T-helper 2 cell treated with Interferon-gamma antibody and Interleukin-4, amounts not matched to agents 100 ng/mL and 5 ng/mL, for 36 hours (primary cell): ENCODE results near the gene GGA3. TPM values are rescaled to one million over a fixed set of nuclear protein-coding genes. Genes with fewer than 3 reads are reported as not detected.
"Not testable (repeated sequence)": the region's sequence is repeated elsewhere in the genome, so short reads cannot be mapped to it uniquely, and the experiment has no call there.

ENCODE experiments used
- intact Hi-C: fragments of 100-400 bp; cut with micrococcal nuclease; formaldehyde crosslinking; loops from one replicate; pipeline ENCODE4 v1.15.1; 2023
- total RNA-seq: library from RNA; stranded (reverse); gene quantifications from 2 replicates; pipeline ENCODE4 v1.2.3, GENCODE V29; 2022

The GGA3 gene, protein sequence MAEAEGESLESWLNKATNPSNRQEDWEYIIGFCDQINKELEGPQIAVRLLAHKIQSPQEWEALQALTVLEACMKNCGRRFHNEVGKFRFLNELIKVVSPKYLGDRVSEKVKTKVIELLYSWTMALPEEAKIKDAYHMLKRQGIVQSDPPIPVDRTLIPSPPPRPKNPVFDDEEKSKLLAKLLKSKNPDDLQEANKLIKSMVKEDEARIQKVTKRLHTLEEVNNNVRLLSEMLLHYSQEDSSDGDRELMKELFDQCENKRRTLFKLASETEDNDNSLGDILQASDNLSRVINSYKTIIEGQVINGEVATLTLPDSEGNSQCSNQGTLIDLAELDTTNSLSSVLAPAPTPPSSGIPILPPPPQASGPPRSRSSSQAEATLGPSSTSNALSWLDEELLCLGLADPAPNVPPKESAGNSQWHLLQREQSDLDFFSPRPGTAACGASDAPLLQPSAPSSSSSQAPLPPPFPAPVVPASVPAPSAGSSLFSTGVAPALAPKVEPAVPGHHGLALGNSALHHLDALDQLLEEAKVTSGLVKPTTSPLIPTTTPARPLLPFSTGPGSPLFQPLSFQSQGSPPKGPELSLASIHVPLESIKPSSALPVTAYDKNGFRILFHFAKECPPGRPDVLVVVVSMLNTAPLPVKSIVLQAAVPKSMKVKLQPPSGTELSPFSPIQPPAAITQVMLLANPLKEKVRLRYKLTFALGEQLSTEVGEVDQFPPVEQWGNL
- 70.6 and 77.2 TPM in 2 replicates for total RNA-seq

DNA sequence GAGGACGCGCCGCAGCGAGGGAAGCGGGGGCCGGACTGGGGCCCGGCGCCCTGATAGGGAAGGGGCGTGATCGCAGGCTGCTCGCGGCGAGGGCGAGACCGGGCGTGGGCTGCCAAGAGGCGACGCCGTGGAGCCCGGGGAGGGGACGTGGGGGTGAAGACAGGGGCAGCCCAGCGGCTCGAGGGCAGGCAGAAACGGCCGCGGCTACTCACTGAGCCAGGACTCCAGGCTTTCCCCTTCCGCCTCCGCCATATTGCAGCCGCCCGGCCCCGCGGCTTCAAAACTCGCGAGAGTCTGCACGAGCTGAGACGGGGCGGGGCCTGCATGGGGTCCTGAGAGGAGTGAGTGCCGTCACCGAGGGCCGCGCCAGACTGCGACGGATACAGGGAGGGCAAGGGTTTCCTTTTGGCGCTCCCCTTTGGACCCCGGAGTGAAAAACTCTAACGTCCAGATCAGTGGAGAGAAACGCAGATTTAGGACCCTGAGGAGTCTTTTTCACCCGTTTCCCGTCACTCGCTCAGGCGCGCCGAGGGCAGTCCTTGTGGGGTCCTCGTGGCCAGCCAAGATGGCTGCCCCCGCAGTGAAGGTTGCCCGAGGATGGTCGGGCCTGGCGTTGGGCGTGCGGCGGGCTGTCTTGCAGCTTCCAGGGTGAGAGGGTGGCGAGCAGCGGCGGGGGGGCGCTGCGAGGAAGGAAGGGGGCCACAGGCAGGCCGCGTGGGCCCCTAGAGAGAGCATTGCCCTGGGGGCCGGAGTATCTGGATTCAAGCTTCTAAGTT is at the start of gene GGA3, which contains the start of gene MRPS7:
Gene GGA3 (minus strand): TSS at position 271 of the 776 bp plus-strand sequence. CDS start 19 bp downstream, at position 252.
Gene MRPS7 (plus strand): TSS at position 544 of the 776 bp plus-strand sequence. CDS start 22 bp downstream, at position 566.
- intact Hi-C loops = loop anchor here (1.0 to 10.0 kb wide), 7 partner anchors 10 to 323 kb away; partner anchors contain the start of genes CASKIN2, GRB2, MIF4GD and MYO15B

DNA sequence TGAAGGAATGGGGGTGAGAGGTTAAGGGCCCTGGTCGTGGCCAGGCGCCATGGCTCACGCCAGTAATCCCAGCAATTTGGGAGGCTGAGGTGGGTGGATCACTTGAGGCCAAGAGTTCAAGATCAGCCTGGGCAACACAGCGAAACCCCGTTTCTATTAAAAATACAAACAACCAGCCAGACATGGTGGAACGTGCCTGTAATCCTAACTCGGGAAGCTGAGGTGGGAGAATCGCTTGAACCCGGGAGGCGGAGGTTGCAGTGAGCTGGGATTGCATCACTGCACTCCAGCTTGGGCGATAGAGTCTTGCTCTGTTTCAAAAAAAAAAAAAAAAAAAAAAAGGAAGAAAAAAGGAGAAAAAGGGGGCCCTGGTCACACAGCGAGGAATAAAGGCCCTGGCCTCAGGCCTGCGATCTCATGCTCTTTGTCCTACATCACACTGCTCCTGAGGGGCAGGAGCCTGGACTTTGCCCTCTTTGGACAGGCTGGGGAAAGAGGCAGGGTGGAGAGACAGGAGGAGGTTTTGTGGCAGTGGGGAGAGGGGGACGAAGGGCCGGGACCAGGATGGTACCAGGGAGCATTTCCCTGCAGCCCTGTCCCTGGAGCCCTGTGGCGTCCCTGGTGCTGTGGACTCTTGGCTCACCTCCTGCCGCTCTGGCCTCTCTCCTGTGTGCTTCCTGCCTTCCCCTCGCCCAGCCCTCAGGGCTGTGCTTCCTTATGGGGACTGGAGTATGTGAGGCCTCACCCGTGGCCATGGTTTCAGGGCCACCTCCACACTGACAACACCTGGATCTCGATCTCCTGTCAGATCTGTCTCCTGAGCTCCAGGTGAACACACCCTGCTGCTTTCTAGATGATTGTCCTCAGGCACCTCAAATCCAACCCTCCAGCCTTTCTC is 47.6 kb upstream of the GGA3 start:
- intact Hi-C loops = no loop called here

DNA sequence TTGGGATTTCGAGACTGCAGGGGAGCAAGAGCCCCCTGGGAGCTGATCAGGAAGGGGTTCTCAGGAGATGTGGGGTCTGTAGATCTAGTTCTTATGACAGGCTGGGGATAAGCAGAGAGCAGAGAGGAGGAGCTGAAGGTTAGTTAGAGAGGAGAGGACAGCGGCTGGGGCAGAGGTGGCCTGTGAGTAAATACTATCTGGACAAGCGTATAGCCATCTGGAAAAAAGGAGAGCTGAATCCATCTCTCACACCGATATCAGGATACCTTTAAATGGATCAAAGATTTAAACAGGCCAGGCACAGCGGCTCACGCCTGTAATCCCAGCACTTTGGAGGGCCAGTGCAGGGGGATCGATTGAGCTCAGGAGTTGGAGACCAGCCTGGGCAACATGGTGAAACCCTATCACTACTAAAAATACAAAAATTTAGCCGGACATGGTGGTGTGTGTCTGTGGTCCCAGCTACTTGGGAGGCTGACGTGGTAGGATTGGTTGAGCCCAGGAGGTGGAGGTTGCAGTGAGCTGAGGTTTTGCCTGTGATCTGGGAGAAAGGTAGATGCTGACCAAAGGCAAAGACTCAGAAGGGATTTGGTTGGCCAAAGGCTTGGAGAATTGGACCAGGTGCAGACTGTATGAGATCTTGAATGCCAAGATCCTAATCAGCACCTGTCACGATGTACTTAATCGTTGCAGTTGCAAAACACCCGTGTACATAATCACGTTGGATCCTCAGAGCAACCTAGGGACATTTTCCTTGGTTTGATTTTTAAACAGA is 46.7 kb upstream of the GGA3 start:
- intact Hi-C loops = no loop called here

DNA sequence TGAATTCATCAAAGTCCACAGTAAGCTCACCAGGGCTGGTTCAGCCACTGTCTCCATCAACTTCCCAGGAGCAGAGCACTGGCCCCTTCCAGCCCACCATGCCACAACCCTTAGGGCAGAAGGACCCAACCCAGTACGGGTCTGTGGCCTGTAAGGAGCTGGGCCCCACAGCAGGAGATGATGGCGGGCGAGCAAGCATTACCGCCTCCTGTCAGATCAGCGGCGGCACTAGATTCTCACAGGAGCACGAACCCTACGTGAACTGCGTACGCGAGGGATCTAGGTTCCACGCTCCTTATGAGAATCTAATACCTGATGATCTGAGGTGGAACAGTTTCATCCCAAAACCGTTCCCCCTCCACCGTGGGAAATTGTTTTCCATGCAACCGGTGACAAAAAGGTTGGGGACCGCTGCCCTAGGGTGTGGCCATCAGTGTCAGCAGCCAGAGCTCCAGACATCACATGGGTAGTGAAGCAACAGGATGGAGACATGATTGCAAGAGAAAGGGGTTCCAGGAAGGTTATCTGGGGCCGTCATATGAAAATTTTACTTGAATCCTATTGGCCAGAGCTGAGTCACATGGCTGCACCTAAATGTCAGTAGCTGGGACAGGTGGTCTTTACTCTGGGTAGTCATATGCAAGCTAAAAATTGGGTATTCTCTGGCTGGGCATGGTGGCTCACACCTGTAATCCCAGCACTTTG is 40.2 kb upstream of the GGA3 start:
- intact Hi-C loops = no loop called here

DNA sequence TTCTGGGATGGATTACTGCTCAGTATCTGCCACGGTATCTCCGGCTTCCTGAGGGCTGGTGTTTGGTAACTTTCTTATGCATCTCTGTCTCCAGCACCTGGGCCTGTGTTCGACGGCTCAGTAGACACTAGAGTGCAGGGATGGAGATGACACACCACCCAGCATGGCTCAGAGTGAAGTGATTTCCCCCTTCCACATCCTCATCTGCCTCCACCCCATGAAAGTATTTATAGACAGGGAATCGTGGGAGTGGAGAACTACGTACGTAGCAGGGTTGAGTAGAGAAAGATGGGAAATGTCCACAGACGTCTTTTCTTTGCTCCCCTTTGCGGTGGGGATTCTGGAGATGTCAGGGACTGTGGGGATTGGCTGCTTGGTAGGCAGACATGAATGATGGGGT is 39.6 kb upstream of the GGA3 start:
- intact Hi-C loops = no loop called here

DNA sequence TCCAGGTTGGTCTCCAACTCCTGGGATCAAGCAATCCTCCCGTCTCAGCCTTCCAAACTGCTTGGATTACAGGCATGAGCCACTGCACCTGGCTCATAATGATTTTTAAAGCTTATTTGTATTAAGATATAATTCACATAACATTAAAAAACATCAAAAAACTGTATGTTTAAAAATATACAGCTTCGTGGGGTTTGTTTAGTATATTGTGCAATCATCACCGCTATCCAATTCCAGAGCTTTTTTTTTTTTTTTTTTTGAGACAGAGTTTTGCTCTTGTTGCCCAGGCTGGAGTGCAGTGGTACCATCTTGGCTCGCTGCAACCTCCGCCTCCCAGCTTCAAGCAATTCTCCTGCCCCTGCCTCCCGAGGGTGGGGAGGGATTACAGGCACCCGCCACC is 38.9 kb upstream of the GGA3 start:
- intact Hi-C loops = no loop called here

DNA sequence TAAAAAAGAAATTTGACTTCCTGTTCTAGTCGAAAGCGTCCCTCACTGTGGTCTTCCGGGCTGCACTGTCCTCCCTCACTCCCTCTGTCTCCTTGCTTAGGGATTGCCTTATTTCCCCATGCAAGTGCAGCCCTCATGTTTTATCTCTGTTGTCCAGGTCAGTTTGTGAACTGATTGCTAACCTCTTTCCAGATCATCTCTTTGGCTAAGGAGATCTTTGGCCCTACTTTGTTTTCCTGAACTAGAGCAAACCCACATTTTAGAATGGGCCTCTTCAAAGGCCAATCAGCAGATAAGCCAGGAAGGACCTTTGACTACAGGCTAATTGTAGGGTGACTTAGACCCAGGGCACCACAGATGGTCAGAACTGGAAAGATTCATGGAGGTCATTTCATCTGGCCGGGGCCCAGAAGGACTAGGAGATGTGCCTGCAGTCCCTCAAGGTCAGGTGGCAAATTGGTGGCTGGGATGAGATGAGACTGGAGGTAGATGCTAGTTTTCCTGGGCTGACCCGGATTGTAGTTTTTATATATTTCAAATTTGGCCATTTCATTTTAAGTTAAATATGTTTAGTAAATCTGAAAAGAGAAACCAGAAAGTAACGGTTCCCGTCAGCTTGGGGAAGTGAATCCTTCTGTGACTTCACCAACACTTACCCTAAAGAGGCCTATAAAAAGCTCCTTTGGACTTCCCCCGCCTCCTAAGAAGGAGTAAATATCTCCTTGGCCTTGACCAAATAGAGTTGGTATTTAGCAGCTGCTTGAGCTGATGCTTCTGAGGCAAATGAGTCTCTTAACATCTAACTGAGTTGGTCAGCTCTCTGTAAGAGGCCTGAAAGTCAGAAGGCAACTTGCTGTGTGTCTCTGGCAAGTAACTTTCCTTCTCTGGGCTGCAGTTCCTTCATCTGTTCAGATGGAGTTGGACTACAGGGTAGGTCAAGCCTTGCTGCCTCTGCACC is 34.1 kb upstream of the GGA3 start:
- intact Hi-C loops = loop anchor here (5.0 kb wide), 1 partner anchor 47 kb away; no protein-coding TSS in a partner anchor

DNA sequence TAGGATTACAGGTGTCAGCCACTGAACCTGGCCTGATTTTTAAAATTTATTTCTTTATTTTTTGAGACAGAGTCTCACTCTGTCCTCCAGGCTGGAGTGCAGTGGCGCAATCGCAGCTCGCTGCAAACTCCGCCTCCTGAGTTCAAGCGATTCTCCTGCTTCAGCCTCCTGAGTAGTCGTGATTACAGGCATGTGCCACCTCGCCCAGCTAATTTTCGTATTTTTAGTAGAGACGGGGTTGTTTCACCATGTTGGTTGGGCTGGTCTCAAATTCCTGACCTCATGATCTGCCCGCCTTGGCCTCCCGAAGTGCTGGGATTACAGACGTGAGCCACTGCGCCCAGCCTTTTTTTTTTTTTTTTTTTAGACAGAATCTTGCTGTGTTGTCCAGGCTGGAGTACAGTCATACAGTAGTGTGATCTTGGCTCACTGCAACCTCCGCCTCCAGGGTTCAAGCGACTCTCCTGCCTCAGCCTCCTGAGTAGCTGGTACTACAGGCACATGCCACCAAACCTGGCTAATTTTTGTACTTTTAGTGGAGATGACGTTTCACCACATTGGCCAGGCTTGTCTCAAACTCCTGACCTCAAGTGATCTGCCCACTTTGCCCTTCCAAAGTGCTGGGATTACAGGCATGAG is 31.5 kb upstream of the GGA3 start:
- intact Hi-C loops = not testable (repeated sequence)

DNA sequence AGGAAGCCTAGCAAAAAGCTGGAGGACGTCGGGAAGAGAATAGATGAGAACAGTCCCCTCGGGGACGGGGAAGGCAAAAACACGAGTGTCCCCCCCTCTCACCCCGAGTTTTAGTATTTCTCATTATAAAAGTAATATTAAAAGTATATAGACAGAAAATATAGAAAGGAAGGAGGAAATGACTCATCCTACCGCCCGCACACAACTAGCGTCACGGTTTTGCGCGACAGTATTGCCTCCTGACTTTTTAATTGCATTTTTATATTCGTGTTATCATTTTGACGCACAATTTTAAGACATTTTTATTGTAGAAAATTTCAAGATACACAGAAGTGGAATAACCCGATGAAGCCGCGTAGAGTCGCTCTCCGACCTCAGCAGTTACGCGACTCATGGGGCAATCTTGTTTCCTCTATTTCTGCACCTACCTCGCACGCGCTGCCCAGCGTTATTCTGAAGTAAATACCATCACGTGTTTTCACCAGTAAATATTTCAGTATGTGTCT is 28.5 kb upstream of the GGA3 start:
- intact Hi-C loops = loop anchor here (1.0 to 5.0 kb wide), 8 partner anchors 19 to 417 kb away; partner anchors contain the start of genes FDXR, GGA3, GRB2 and MIF4GD

DNA sequence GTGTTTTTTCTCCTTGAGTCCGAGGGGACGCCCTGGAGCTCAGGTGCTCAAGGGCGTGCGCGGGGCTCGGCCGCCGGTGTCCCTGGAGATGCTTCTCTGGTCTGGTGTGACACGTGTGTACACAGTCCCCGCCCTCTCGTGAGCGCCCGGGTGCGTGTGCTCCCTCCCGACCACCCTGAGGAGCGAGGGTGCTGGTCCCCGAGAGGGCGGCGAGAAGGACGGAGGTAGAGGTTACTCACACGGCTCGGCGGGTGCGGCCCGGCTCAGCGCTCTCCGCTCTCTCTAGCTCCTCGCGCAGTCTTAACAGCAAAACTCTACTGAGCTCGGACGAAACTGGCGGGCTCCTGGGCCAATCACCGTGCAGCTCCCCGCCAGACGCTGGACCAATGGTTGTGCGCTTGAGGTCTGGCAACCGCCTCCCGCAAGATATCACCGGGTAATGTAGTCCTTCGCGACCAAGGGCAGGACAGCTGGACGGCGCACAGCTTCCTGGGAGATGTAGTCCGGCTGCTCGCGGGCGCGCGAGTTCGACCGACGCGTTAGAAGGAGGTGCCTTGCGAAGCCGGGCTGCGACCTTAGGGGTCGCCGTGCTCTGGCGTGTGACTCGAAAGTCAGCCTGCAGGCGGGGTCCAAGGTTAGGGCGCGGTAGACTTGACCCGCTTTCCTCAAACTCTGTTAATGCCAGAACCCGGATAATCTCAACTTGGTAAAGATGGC is 27.9 kb upstream of the GGA3 start, which contains the start of gene SLC25A19:
Gene SLC25A19 (minus strand): TSS at position 319 of the 717 bp plus-strand sequence. CDS start 2,669 bp downstream, outside the sequence.
- intact Hi-C loops = loop anchor here (1.0 to 5.0 kb wide), 8 partner anchors 18 to 416 kb away; partner anchors contain the start of genes FDXR, GGA3, GRB2 and MIF4GD

DNA sequence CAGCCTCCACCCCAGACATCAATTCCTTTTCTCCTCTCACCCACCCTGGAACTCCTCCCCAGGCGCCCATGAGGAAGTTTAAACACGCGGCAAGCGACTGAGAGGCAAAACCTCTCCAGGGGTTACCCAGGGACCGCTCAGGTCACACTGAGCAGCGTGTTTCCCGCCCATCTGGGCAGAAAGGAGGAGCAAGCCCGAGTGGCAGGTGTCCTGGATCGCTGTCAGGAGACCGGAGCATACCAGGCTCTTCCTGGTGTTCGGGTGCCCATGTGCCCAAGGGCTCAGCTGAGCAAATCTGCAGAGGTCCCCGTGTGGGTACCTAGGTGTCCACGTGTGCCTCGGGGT is 27.3 kb upstream of the GGA3 start:
- intact Hi-C loops = loop anchor here (1.0 to 5.0 kb wide), 8 partner anchors 17 to 416 kb away; partner anchors contain the start of genes FDXR, GGA3, GRB2 and MIF4GD

DNA sequence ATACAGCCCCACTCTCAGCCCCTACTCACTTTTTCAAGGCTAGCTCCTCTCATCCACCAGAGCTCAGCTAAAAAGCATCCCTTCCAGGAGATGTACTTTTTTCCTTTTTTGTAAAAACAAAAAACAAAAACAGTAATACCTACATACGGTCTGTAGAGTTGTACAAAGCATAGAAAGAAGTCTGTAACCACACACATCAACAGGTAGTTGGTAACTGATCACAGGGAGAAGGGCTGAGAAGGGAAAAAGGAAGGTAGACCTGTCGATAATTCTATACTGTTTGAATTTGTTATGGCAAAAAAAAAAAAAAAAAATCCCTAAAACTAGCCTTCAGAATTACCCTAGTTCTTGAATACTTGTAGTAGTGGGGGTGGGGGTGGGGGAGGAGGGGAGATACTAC is 27.0 kb upstream of the GGA3 start:
- intact Hi-C loops = loop anchor here (2.0 to 5.0 kb wide), 3 partner anchors 124 to 416 kb away; partner anchors contain the start of genes FDXR, RECQL5 and SAP30BP

DNA sequence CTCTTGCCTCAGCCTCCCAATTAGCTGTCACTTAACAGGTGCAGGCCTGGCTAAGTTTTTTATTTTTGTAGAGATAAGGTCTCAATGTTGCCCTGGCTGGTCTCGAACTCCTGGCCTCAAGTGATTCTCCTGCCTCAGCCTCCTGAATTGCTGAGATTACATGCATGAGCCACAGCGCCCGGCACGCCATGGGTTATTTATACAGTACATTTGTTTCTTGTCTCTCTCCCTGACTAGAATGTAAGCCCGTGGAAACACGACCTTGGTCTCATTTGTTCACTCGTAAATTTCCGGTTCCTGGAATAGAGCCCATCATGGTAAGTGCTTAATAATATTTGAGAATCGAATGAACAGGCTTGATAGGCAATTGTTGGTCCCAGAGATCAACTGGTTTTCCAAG is 25.8 kb upstream of the GGA3 start:
- intact Hi-C loops = loop anchor here (5.0 kb wide), 1 partner anchor 380 kb away; the partner anchor contains the start of genes RECQL5 and SAP30BP

DNA sequence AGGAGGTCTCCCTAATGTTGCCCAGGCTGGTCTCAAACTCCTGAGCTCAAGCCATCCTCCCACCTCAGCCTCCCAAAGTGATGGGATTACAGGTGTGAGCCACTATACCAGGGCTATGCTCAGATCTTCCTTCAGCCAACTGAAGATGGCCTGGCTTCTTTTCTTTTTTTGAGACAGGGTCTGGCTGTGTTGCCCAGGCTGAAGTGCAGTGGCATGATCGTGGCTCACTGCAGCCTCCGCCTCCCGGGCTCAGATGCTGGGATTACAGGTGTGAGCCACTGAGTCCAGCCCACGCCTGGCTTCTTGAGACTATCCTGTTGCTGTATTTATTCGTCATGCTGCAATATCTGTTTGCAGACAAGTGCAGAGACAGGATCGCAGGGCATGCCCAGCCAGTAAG is 23.7 kb upstream of the GGA3 start:
- intact Hi-C loops = loop anchor here (5.0 kb wide), 1 partner anchor 382 kb away; the partner anchor contains the start of genes RECQL5 and SAP30BP

DNA sequence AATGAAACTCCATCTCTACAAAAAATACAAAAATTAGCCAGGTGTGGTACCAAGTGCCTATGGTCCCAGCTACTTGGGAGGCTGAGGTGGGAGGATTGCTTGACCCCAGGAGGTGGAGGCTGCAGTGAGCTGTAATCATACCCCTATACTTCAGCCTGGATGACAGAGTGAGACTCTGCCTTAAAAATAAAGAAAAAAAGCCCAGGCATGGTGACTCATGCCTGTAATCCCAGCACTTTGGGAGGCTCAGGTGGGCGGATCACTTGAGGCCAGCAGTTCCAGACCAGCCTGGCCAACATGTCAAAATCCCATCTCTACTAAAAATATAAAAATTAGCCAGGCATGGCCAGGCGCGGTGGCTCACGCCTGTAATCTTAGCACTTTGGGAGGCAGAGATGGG is 18.8 kb upstream of the GGA3 start:
- intact Hi-C loops = not testable (repeated sequence)

DNA sequence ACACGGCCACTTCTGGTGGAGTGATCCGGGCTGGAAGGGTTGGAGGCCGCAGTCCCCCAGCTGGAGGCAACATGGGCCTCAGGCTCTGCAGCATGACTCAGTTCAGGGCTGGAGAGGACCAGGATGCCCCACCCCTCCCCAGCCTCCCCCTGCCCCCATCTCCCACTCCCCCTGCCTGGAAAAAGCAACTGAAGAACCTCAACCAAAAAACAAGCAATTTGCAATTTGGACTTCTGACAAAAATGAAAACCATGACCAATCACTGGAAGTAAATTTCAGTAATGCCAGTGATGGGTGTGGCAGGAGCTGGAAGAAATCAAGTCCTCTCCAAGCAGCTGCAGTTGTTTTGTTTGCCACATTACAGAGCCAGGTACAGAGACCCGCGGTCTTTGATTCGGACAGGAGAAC is 16.3 kb upstream of the GGA3 start:
- intact Hi-C loops = no loop called here
